Retinal pigment epithelial cell (primary cell): Measurements from ENCODE around the gene PGD.
"Not testable (repeated sequence)": the region's sequence is repeated elsewhere in the genome, so short reads cannot be mapped to it uniquely, and the experiment has no call there.

Experiments used
- DNase-seq: peaks from one replicate; pipeline ENCODE4 v3.0.0-alpha.2; 2010; ENCODE audit warnings: low read depth
- H3K4me3 ChIP-seq: 2 replicates; pipeline ENCODE4 v1.5.1; 2011; ENCODE audit warnings: mild to moderate bottlenecking, low read length, control low read depth, moderate library complexity
- TF ChIP-seq, protein P1 (sequence below): conservative IDR thresholded peaks from 2 replicates; pipeline ENCODE4 v1.5.1; 2011; ENCODE audit warnings: low read depth, low read length, control low read depth, inconsistent platforms

PGD gene

DNA sequence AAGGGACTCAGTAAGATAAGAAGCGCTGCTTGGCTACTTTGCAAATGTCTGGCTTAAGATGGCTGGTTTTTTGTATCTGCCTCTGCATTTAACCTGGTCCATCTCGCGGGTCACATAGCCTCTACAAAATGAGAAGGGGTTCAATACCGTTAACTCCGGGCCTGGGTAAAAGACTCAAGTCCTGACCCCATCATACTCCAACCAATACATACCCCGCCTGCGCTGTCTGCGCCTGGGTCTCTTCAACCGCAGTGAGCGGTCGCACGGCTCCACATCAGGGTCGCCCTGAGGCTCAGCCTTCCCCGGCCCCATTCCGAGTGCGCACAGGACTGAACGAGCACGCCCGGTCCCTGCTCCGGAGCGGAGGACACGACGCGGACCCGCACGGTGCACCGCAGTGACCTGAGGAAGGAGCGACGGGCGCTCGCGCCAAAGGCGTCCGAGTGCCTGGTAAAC is 558 bp upstream of the PGD start:
- TF ChIP-seq, protein P1, sequence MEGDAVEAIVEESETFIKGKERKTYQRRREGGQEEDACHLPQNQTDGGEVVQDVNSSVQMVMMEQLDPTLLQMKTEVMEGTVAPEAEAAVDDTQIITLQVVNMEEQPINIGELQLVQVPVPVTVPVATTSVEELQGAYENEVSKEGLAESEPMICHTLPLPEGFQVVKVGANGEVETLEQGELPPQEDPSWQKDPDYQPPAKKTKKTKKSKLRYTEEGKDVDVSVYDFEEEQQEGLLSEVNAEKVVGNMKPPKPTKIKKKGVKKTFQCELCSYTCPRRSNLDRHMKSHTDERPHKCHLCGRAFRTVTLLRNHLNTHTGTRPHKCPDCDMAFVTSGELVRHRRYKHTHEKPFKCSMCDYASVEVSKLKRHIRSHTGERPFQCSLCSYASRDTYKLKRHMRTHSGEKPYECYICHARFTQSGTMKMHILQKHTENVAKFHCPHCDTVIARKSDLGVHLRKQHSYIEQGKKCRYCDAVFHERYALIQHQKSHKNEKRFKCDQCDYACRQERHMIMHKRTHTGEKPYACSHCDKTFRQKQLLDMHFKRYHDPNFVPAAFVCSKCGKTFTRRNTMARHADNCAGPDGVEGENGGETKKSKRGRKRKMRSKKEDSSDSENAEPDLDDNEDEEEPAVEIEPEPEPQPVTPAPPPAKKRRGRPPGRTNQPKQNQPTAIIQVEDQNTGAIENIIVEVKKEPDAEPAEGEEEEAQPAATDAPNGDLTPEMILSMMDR: no peak
- no peak for DNase-seq
- peak overlapping the region; percentile 82 for H3K4me3 ChIP-seq

DNA sequence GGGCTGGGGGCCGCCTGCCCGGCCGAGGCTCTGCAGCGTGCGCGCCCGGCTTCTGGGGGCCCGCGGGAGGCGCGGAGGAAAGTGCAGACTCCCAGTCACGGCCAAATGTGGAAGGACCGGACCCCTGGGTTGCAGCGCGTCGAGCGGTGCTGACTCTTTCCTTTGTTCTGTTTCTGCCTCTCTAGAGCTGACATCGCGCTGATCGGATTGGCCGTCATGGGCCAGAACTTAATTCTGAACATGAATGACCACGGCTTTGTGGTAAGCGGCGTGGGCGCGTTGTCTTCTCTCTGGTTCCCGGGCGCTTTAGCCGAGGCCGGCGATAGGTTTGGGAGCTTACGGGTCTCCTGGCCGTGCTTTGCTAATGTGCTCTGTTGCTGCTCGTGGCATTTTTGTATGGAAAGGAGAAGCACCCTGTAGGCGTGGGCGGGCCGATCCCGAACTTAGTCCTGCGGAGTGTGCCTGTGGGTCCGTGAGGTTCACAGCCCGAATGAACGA is 629 bp downstream of the PGD start:
- no peak for DNase-seq
- TF ChIP-seq, protein P1: no peak

DNA sequence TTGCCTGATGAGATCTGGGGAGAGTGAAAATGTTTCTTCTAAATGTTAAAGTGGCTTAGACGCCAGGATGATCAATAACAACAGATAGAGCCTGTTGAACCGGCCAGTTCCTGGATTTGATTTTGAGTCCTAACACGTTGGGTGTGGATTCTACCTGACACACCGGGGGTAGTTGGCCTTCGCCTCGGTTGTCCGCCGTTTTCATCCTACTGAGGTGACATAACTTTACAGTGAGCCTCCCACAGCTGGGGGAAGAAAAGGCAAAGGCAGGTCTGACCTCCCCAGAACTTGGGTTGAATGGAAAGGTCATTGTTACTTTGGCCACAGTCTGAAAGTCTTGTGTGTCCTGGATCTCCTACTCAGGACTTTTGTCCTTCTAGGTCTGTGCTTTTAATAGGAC is 1.1 kb downstream of the PGD start:
- H3K4me3 ChIP-seq: peak overlapping the region; percentile 82
- no peak for DNase-seq
- TF ChIP-seq, protein P1: no peak

More for the DNA sequence above, 629 bp downstream of the PGD start:
- peak overlapping the region; percentile 82 for H3K4me3 ChIP-seq

GRCh38 chr1:10401281-10401680 is 2.4 kb downstream of the PGD start:
- TF ChIP-seq, protein P1: no peak
- no peak for DNase-seq
- H3K4me3 ChIP-seq: no peak overlapping the region

- no peak overlapping the region for H3K4me3 ChIP-seq
- no peak for DNase-seq
- TF ChIP-seq, protein P1: no peak
Observed at GRCh38 chr1:10402729-10403274, 3.9 kb downstream of the PGD start.

DNA sequence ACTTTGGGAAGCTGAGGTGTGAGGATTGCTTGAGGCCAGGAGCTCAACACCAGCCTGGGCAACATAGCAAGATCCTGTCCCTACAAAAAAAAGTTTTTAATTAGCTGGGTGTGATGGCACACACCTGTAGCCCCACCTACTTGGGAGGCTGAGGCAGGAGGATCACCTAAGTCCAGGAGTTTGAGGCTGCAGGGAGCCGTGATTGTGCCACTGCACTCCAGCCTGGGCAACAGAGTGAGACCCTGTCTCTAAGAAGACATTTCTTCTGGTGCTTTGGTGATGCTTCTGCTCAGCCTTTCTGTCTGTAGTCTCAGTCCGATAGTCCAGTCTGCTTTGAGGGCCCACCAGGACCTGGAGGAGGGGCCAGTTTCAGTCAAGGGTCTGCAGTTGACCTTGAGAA is 8.3 kb downstream of the PGD start:
- TF ChIP-seq, protein P1: no peak
- no peak for DNase-seq
- H3K4me3 ChIP-seq: no peak overlapping the region

DNA sequence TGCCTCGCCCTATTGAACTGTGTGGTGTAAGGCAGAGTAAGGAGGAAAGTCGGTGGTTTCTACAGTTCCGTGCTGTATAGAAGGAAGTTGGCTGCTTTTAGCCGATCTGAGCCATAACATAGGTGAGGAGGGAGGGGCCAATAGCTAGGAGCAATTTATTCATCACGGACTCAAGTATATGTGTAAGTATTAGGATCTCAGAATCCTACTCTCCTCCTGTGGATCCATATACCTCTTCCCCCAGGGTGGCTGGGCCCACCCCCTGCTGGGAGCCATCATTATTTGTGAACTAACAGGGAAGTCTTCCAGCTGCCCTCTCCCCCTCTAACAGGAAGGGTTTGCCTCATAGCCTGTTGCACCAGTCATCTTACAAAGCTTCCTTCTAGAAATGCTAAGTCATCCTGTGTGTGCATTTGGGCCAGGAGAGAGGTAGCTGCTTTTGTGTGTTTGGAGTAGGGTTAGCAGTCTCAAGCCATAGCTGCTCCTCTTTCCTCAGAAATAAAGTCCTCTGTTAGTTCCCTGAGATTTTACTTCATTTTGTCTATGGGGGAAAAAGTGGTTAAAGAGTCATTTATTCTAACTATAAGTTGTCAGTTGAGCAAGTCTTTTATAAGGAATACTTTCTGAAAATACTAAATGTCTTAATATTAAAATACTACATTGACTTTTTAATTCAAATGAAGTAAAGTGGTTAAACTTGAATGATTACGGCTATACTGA is 16.5 kb downstream of the PGD start:
- TF ChIP-seq, protein P1: no peak
- DNase-seq: no peak
- no peak overlapping the region for H3K4me3 ChIP-seq

- H3K4me3 ChIP-seq, DNase-seq: not testable (repeated sequence)
Observed at GRCh38 chr1:10415967-10416366, 17.1 kb downstream of the PGD start.

- H3K4me3 ChIP-seq, DNase-seq: not testable (repeated sequence)
Observed at GRCh38 chr1:10418741-10419140, 19.9 kb downstream of the PGD start.
